Measurements from ENCODE around the gene AP1M1. TPM values are rescaled to one million over a fixed set of nuclear protein-coding genes. Genes with fewer than 3 reads are reported as not detected.
A peak's percentile ranks its signal among the peaks of the same experiment; 100 is the strongest.

The AP1M1 gene
- total RNA-seq, 1 donor from 2014 or later, result 49.4 TPM

DNA sequence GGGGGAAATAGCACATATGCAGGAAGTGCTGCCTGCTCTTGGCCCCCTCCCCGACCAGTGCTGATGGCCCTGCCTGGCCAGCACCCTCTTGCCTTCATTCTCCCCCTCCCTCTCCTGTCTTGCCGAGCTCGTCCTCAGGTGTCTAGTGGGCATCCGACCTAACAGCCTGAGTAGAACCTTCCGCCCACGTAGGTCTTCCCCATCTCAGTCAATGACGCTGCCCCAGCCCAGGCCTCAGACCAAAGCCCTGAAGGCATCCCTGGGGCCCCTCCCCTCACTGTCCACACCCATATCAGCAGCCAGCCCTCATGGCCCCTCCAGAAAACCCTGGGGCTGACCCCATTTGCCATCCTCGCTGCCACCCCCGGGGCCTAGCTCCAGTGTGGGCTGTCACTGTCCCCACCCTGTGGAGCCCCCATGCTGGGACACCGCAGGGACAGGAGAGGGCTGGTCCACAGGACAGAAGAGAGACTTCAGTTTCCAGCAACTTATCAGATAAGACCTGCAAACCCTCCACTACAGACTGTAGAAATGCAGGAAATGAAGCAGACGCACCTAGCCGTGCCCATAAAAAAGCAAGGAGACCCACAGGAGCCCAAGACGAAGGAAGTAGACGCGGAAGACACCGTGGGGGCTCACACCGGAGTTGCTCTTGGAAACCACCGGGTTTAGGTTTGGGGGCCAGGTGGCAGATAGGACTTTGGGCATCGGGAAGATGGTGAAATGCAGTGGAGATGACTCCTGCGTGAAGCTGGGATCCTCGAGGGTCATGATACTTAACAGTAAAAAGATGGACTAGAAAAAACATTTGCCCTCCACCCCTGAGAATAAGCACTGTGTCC, 38.3 kb downstream of the AP1M1 start:
- Mint-ChIP-seq H3K27me3 (ENCODE audit: low read depth) (no peaks in the 10 kb centered on the region), H3K4me3 (no peak overlapping the region), H3K9me3 (peaks cover 9% of the 10 kb centered on the region), H3K36me3 (peaks cover 28% of the 10 kb centered on the region), H3K4me1 (no peaks in the 10 kb centered on the region), H3K27ac (no peak overlapping the region)
- DNase-seq (ENCODE audit: low spot score in 2 of 2, unreplicated experiment in 2 of 2), result no peak
- TF ChIP-seq, protein P1, sequence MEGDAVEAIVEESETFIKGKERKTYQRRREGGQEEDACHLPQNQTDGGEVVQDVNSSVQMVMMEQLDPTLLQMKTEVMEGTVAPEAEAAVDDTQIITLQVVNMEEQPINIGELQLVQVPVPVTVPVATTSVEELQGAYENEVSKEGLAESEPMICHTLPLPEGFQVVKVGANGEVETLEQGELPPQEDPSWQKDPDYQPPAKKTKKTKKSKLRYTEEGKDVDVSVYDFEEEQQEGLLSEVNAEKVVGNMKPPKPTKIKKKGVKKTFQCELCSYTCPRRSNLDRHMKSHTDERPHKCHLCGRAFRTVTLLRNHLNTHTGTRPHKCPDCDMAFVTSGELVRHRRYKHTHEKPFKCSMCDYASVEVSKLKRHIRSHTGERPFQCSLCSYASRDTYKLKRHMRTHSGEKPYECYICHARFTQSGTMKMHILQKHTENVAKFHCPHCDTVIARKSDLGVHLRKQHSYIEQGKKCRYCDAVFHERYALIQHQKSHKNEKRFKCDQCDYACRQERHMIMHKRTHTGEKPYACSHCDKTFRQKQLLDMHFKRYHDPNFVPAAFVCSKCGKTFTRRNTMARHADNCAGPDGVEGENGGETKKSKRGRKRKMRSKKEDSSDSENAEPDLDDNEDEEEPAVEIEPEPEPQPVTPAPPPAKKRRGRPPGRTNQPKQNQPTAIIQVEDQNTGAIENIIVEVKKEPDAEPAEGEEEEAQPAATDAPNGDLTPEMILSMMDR (IDR thresholded peaks at IDR 0.05; ENCODE audit: unreplicated experiment), result no peak

DNA sequence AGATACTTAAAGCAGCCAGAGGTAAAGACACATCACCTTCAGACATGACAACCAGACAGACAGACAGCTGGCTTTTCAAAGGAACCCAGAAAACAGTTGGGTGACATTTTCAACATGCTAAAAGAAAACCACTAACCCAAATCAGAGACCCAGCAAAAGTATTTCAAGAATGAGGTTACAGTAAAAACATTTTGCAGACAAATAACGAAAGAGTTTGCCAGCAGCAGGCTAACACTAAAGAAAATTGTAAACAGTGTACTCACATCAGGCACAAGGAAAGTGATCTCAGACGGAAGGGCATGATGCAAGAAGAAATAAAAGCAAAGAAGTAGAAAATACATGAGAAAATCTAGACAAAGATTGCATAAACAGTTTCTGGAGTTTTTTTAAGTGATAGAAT, 46.4 kb downstream of the AP1M1 start:
- Mint-ChIP-seq H3K4me1 (peaks cover 4% of the 10 kb centered on the region), H3K4me3 (no peak overlapping the region), H3K9me3 (no peaks in the 10 kb centered on the region), H3K36me3 (no peaks in the 10 kb centered on the region), H3K27ac (no peak overlapping the region), H3K27me3 (ENCODE audit: low read depth) (peaks cover 9% of the 10 kb centered on the region)
- TF ChIP-seq, protein P1 (IDR thresholded peaks at IDR 0.05; ENCODE audit: unreplicated experiment), result no peak
- no peak for DNase-seq (ENCODE audit: low spot score in 2 of 2, unreplicated experiment in 2 of 2)

DNA sequence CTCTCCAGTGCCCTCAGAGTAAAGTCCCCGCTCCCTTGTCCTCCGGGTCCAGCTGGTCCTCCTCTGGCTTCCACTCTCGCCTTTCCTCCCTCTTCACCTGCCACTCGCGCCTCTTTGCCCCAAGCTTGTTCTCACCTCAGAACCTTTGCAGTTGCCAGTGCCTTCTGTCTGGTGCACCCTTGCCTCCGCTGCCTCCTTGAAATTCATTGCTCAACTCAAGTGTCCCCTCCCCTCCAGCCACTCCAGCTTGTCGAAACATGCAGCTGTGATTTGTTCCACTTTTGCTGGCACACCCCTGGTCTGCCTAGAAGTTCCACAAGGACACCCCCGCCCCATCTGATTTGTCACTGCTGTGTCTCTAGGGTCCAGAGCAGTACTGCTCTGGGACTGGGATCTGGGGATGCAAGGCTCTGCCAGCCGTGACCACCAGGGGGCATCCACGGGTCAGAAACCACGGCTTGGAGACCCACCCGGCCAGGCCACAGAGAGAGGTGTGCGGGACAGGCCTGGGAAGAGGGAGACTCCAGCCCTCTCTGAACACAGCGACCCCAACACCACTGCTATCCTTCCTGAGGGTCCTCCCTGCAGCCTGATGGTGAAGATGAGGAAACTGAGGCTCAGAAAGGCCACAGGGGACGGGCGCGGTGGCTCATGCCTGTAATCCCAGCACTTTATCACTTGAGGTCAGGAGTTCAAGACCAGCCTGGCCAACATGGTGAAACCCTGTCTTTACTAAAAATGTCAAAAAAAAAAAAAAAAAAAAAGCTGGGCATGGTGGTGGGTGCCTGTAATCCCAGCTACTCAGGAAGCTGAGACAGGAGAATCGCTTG, 49.9 kb downstream of the AP1M1 start:
- Mint-ChIP-seq H3K27me3 (ENCODE audit: low read depth) (peaks cover 6% of the 10 kb centered on the region), H3K27ac (no peak overlapping the region), H3K4me3 (no peak overlapping the region), H3K4me1 (peaks cover 5% of the 10 kb centered on the region), H3K36me3 (no peaks in the 10 kb centered on the region), H3K9me3 (no peaks in the 10 kb centered on the region)
- TF ChIP-seq, protein P1 (IDR thresholded peaks at IDR 0.05; ENCODE audit: unreplicated experiment), result peak; percentile 94
- peak; percentile 77 to 92 for DNase-seq (ENCODE audit: low spot score in 2 of 2, unreplicated experiment in 2 of 2)

DNA sequence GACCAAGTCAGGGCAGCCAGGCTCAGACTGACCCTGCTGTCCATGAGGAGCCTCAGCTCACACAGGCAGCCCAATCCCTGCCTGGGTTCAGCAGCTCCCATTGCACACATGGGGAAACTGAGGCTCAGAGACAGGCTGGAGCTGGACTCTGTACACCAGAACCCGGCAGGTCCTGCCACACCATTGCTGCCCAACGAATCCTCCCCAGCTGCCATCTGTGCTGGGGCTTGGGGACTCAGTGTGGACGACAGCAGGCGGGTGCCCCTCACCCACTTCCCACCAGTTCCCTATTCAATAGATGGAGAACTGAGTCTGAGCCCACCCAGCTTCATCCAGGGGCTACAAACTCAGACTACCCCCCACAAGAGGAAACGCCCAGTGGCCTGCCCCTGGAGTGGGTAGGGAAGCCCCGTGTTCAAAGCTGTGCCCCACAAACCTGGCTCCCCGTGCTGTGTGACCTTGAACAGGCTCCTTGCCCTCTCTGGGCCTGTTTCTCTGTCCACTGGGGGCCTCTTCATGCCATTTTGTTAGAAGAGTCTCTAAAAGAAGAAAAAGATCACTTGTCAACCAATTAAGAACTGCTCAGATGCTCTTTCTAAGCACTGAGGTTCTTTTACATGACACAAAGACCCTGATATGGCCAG, 50.8 kb downstream of the AP1M1 start:
- Mint-ChIP-seq H3K36me3 (no peaks in the 10 kb centered on the region), H3K4me3 (no peak overlapping the region), H3K9me3 (no peaks in the 10 kb centered on the region), H3K27ac (no peak overlapping the region), H3K27me3 (ENCODE audit: low read depth) (peaks cover 6% of the 10 kb centered on the region), H3K4me1 (peaks cover 5% of the 10 kb centered on the region)
- DNase-seq (ENCODE audit: low spot score in 2 of 2, unreplicated experiment in 2 of 2), result no peak
- TF ChIP-seq, protein P1 (IDR thresholded peaks at IDR 0.05; ENCODE audit: unreplicated experiment), result no peak

DNA sequence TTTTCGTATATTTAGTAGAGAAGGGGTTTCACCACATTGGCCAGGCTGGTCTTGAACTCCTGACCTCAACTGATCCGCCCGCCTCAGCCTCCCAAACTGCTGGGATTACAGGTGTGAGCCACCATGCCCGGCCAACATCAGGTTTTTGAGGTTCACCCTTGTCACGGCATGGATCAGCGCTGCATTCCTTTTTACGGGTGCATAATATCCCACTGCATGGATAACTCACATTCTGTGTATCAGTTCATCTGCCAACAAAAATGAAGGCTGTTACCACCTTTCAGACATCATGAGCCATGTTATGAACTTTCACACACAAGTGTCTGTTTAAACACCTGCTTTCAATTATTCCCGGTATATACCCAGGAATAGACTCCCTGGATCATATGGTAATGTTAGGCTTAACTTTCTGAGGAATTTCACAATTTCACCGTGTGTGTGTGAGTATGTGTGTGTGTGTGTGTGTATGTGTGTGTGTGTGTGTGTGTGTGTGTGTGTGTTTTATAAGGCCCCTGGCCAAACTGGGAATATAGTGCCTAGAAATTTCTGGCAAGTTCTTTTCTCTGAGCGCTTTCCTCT, 52.2 kb downstream of the AP1M1 start:
- no peaks in the 10 kb centered on the region for H3K9me3 Mint-ChIP-seq
- H3K36me3 Mint-ChIP-seq, result no peaks in the 10 kb centered on the region
- H3K4me1 Mint-ChIP-seq, result peaks cover 2% of the 10 kb centered on the region
- H3K4me3 Mint-ChIP-seq, result no peak overlapping the region
- H3K27me3 Mint-ChIP-seq (ENCODE audit: low read depth), result peaks cover 6% of the 10 kb centered on the region
- DNase-seq (ENCODE audit: low spot score in 2 of 2, unreplicated experiment in 2 of 2), result no peak
- TF ChIP-seq, protein P1 (IDR thresholded peaks at IDR 0.05; ENCODE audit: unreplicated experiment), result no peak
- peak overlapping the region; percentile 36 for H3K27ac Mint-ChIP-seq

Measured in mesothelial cell of epicardium (in vitro differentiated cells).